ENCODE results near the gene LEKR1.

The LEKR1 gene

DNA sequence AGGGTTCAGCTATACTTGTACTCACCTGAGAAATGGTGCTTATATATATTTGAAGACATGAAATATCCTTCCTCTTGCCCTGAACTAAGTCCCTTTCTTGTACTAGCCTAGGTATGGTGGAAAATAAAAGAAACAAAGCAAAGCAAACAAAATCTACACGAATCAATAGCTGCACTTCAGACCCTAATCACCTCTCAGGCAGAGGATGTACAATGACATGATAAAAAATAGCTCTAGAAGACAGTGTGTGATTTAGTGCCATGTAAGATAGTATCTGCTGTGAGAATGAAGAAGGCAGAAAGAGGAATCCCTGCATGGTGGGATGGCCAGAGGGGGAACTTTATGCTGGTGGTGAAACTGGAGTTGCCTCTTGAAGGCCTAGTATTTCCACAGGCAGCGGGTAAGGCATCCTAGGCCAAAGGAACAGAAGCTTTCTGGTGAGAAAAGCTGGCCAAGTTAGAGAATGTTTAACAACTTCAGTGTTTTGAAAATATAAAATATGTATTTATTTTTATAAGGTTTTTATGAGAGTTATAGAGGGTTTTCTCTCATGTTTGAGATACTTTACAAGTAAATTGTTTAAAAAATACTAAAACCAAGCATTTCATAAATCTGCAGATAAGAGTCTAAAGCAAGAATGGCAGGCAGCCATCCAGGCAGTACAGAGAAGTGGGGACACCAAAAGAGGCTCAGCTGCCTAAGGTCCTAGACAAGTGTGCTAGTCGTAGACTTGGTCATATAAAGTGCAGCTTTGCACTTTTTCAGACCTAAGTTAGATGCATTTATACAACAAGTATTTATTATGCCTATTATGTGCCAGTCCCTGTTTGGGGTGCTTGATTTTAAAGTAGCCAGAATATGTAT is 14.9 kb downstream of the LEKR1 start:
- Histone ChIP-seq H3K9me3 (ENCODE audit: severe bottlenecking) (no peaks in the 10 kb centered on the region), H3K4me1 (ENCODE audit: insufficient read depth, poor library complexity, severe bottlenecking) (no peaks in the 10 kb centered on the region), H3K27me3 (ENCODE audit: insufficient read depth, poor library complexity, severe bottlenecking) (no peaks in the 10 kb centered on the region), H3K36me3 (ENCODE audit: low read depth) (no peaks in the 10 kb centered on the region), H3K27ac (ENCODE audit: poor library complexity, severe bottlenecking) (no peak overlapping the region), H3K4me3 (ENCODE audit: severe bottlenecking) (no peak overlapping the region)
- ATAC-seq (ENCODE audit: low read depth) (no peak), DNase-seq (ENCODE audit: low spot score) (no peak)
- TF ChIP-seq, protein P1, sequence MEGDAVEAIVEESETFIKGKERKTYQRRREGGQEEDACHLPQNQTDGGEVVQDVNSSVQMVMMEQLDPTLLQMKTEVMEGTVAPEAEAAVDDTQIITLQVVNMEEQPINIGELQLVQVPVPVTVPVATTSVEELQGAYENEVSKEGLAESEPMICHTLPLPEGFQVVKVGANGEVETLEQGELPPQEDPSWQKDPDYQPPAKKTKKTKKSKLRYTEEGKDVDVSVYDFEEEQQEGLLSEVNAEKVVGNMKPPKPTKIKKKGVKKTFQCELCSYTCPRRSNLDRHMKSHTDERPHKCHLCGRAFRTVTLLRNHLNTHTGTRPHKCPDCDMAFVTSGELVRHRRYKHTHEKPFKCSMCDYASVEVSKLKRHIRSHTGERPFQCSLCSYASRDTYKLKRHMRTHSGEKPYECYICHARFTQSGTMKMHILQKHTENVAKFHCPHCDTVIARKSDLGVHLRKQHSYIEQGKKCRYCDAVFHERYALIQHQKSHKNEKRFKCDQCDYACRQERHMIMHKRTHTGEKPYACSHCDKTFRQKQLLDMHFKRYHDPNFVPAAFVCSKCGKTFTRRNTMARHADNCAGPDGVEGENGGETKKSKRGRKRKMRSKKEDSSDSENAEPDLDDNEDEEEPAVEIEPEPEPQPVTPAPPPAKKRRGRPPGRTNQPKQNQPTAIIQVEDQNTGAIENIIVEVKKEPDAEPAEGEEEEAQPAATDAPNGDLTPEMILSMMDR (IDR thresholded peaks at IDR 0.05; ENCODE audit: poor library complexity, severe bottlenecking), result no peak

DNA sequence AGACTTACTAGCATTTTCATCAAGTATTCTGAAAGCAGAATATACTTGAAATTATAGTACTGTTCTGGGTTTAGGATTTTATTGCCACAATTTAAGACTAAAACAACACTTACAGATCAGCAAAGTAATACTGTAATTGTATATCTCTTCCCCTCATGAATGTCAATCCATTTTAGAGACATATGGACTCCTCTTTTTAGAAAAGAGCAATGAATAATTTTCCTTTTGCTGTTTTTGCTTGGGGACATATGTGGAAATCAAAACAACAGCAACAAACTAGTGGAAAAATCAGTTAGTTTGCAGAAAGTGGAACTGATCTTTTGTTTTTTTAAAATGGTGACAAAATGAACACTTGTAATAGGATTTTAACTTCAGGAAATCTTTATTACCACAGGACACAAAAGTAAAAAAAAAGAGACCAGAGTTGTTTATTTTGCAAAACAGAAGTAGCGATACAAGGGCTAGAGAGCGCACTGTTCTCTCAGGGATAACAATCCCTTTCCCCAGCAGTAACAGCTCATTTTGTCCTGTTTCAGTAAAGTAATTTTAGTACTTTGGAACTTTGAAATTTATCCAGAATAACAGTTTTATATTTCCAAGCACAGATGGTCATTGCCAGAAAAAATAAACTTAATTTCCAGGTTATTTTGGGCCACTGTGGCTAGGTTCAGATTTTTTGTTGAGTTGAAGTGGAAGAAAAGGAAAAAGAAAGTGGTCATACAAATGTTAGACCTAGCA is 17.1 kb downstream of the LEKR1 start:
- no peak overlapping the region for H3K4me3 ChIP-seq (ENCODE audit: severe bottlenecking)
- no peaks in the 10 kb centered on the region for H3K4me1 ChIP-seq (ENCODE audit: insufficient read depth, poor library complexity, severe bottlenecking)
- no peaks in the 10 kb centered on the region for H3K9me3 ChIP-seq (ENCODE audit: severe bottlenecking)
- no peaks in the 10 kb centered on the region for H3K27me3 ChIP-seq (ENCODE audit: insufficient read depth, poor library complexity, severe bottlenecking)
- no peak for ATAC-seq (ENCODE audit: low read depth)
- no peaks in the 10 kb centered on the region for H3K36me3 ChIP-seq (ENCODE audit: low read depth)
- no peak for DNase-seq (ENCODE audit: low spot score)
- TF ChIP-seq, protein P1 (IDR thresholded peaks at IDR 0.05; ENCODE audit: poor library complexity, severe bottlenecking), result no peak
- H3K27ac ChIP-seq (ENCODE audit: poor library complexity, severe bottlenecking), result no peak overlapping the region

DNA sequence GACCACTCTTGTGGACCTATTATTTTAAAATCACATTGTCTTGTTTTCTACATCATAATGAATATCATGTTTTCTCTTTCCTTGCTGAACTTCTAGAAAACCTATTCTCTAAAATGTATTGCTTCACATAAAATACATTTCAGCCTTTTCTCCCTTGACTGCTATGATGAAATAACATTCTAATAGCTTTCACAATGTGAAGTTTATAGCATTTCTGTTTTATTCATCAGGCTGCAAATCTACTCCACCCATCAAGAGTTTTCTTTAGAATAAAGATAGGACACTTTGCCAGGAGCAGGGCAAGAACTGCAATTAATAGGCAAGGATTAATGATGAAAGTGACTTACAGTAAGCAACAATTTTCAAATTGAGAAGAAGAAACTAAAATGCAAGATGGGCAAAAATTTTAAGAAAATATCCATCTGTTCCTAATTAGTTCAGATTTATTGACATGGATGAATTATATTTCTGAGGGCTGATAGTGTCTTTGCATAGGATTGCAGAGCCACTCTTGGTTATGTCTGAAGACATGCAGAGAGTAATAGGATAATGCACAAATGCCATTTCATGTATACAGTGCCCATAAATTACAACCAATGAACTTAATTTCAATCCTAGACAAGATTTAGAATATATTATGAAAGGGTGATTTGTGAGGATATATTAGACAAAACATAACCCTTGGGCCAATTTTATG is 21.7 kb downstream of the LEKR1 start:
- no peak overlapping the region for H3K4me3 ChIP-seq (ENCODE audit: severe bottlenecking)
- no peaks in the 10 kb centered on the region for H3K9me3 ChIP-seq (ENCODE audit: severe bottlenecking)
- TF ChIP-seq, protein P1 (IDR thresholded peaks at IDR 0.05; ENCODE audit: poor library complexity, severe bottlenecking), result no peak
- H3K36me3 ChIP-seq (ENCODE audit: low read depth), result no peaks in the 10 kb centered on the region
- DNase-seq (ENCODE audit: low spot score), result no peak
- no peaks in the 10 kb centered on the region for H3K4me1 ChIP-seq (ENCODE audit: insufficient read depth, poor library complexity, severe bottlenecking)
- H3K27me3 ChIP-seq (ENCODE audit: insufficient read depth, poor library complexity, severe bottlenecking), result no peaks in the 10 kb centered on the region
- no peak overlapping the region for H3K27ac ChIP-seq (ENCODE audit: poor library complexity, severe bottlenecking)
- ATAC-seq (ENCODE audit: low read depth), result no peak

DNA sequence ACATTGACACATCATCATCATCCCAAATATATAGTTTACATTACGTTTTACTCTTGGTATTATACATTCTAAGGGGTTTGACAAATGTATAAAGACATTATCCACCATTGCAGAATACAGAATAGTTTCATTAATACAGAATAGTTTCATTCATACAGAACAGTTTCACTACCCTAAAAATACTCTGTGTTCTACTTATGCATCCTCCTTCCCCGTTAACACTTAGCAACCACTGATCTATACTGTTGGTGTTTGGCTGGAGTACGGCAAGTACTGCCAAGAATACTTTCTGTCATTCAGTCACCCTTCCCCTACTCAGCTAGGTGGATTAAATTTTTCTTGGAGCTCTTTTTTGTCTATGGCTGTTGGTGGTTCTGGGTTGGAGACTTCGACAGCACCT is 33.4 kb downstream of the LEKR1 start:
- Histone ChIP-seq H3K9me3 (ENCODE audit: severe bottlenecking) (no peaks in the 10 kb centered on the region), H3K4me3 (ENCODE audit: severe bottlenecking) (no peak overlapping the region), H3K27me3 (ENCODE audit: insufficient read depth, poor library complexity, severe bottlenecking) (no peaks in the 10 kb centered on the region), H3K4me1 (ENCODE audit: insufficient read depth, poor library complexity, severe bottlenecking) (no peaks in the 10 kb centered on the region), H3K27ac (ENCODE audit: poor library complexity, severe bottlenecking) (no peak overlapping the region), H3K36me3 (ENCODE audit: low read depth) (no peaks in the 10 kb centered on the region)
- ATAC-seq (ENCODE audit: low read depth) (no peak), DNase-seq (ENCODE audit: low spot score) (no peak)
- TF ChIP-seq, protein P1 (IDR thresholded peaks at IDR 0.05; ENCODE audit: poor library complexity, severe bottlenecking), result no peak

Data from RWPE2 (cell line).